ENCODE results near the gene RNF7. TPM values are rescaled to one million over a fixed set of nuclear protein-coding genes. Genes with fewer than 3 reads are reported as not detected.

RNF7 gene
- total and polyA plus RNA-seq, 9 of the 15 experiments (the other 6 are each of a cell fraction or from before 2014, with no cell fraction given) = 38.8 to 133 (median 80.5) TPM

DNA sequence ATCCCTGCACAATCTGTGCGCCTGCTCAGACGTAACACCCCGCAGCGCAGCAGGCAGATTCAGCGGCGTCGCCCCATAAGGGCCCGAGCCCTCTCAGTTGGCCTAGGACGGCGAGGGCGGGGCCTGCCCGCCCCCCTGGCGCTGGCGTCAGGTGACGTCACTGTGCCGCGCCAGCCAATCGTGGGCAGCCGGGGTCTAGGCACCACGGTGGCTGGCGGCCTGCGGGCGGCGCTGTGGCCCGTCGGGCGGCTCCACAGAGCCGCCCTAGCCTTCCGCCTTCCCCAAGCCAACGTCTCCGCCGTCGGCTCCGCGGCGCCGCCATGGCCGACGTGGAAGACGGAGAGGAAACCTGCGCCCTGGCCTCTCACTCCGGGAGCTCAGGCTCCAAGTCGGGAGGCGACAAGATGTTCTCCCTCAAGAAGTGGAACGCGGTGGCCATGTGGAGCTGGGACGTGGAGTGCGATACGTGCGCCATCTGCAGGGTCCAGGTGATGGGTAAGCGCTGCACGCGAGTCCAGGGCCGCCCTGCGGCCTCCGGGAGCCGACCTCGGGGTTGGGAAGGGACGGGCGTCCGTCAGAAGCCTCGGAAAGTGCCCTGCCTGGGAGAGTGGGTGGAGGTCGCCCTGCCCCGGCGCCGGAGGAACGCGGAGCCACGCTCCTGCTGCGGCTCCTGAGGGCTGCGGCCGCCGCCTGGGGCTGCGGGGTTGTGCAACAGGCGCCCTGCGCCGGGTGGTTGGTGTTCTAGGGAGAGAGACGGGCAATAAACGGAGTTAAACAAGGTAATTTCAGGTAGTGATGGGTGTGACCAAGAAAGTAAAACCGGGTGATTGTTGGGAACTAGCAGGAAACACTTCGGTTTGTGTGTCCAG lies at the start of gene RNF7 (continued):
- TF ChIP-seq ZNF699 (CRISPR knock-in tag; IDR thresholded peaks at IDR 0.05; ENCODE audit: insufficient replicate concordance) = no peak
- TF ChIP-seq DNMT1 (IDR thresholded peaks at IDR 0.05) = no peak
- peak; percentile 37; the same call in 1 of the 2 replicates for TF ChIP-seq USF1 (CRISPR knock-in tag; IDR thresholded peaks at IDR 0.05)
- no peak for TF ChIP-seq ZNF324 (CRISPR knock-in tag; IDR thresholded peaks at IDR 0.05)
- no peak for TF ChIP-seq FOXK1 (CRISPR knock-in tag; IDR thresholded peaks at IDR 0.05; ENCODE audit: borderline replicate concordance)
- TF ChIP-seq PHB (CRISPR knock-in tag; IDR thresholded peaks at IDR 0.05) = no peak
- TF ChIP-seq RFX1 (IDR thresholded peaks at IDR 0.05) = no peak
- TF ChIP-seq ZNF384 (IDR thresholded peaks at IDR 0.05; ENCODE audit: low read depth, low read length) = no peak
- TF ChIP-seq, protein P1, sequence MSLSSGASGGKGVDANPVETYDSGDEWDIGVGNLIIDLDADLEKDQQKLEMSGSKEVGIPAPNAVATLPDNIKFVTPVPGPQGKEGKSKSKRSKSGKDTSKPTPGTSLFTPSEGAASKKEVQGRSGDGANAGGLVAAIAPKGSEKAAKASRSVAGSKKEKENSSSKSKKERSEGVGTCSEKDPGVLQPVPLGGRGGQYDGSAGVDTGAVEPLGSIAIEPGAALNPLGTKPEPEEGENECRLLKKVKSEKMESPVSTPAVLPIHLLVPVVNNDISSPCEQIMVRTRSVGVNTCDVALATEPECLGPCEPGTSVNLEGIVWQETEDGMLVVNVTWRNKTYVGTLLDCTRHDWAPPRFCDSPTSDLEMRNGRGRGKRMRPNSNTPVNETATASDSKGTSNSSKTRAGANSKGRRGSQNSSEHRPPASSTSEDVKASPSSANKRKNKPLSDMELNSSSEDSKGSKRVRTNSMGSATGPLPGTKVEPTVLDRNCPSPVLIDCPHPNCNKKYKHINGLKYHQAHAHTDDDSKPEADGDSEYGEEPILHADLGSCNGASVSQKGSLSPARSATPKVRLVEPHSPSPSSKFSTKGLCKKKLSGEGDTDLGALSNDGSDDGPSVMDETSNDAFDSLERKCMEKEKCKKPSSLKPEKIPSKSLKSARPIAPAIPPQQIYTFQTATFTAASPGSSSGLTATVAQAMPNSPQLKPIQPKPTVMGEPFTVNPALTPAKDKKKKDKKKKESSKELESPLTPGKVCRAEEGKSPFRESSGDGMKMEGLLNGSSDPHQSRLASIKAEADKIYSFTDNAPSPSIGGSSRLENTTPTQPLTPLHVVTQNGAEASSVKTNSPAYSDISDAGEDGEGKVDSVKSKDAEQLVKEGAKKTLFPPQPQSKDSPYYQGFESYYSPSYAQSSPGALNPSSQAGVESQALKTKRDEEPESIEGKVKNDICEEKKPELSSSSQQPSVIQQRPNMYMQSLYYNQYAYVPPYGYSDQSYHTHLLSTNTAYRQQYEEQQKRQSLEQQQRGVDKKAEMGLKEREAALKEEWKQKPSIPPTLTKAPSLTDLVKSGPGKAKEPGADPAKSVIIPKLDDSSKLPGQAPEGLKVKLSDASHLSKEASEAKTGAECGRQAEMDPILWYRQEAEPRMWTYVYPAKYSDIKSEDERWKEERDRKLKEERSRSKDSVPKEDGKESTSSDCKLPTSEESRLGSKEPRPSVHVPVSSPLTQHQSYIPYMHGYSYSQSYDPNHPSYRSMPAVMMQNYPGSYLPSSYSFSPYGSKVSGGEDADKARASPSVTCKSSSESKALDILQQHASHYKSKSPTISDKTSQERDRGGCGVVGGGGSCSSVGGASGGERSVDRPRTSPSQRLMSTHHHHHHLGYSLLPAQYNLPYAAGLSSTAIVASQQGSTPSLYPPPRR (CRISPR knock-in tag; IDR thresholded peaks at IDR 0.05; ENCODE audit: borderline replicate concordance) = no peak
- no peak for TF ChIP-seq NFXL1 (CRISPR knock-in tag; IDR thresholded peaks at IDR 0.05)
- TF ChIP-seq NFE2L1 (tag; IDR thresholded peaks at IDR 0.05; ENCODE audit: borderline replicate concordance, low read depth) = no peak
- no peak; the same call in 1 of the 2 replicates for TF ChIP-seq FOXJ2 (tag; IDR thresholded peaks at IDR 0.05)
- TF ChIP-seq SNIP1 (IDR thresholded peaks at IDR 0.05; ENCODE audit: low read depth) = no peak
- no peak for TF ChIP-seq HNRNPH1 (optimal IDR thresholded peaks at IDR 0.05; ENCODE audit: low read depth, low read length)
- TF ChIP-seq, protein P2, sequence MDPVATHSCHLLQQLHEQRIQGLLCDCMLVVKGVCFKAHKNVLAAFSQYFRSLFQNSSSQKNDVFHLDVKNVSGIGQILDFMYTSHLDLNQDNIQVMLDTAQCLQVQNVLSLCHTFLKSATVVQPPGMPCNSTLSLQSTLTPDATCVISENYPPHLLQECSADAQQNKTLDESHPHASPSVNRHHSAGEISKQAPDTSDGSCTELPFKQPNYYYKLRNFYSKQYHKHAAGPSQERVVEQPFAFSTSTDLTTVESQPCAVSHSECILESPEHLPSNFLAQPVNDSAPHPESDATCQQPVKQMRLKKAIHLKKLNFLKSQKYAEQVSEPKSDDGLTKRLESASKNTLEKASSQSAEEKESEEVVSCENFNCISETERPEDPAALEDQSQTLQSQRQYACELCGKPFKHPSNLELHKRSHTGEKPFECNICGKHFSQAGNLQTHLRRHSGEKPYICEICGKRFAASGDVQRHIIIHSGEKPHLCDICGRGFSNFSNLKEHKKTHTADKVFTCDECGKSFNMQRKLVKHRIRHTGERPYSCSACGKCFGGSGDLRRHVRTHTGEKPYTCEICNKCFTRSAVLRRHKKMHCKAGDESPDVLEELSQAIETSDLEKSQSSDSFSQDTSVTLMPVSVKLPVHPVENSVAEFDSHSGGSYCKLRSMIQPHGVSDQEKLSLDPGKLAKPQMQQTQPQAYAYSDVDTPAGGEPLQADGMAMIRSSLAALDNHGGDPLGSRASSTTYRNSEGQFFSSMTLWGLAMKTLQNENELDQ (CRISPR knock-in tag; IDR thresholded peaks at IDR 0.05; ENCODE audit: borderline replicate concordance) = no peak
- peak; percentile 88; the same call in 1 of the 2 replicates for TF ChIP-seq XRCC5 (IDR thresholded peaks at IDR 0.05; ENCODE audit: low read depth, low read length)
- TF ChIP-seq KDM4B (IDR thresholded peaks at IDR 0.05; ENCODE audit: borderline replicate concordance in 2 of 2, low read depth in 1 of 2) = no peak
- TF ChIP-seq NCOR1 (IDR thresholded peaks at IDR 0.05) = no peak; the same call in 1 of the 2 replicates
- no peak for TF ChIP-seq MAFK (IDR thresholded peaks at IDR 0.05; ENCODE audit: low read length)
- TF ChIP-seq CHD4 (IDR thresholded peaks at IDR 0.05; ENCODE audit: insufficient read depth, insufficient replicate concordance, low read depth, low read length, poor library complexity, severe bottlenecking) = no peak

Measured in K562 (cell line).